ENCODE data around the gene DNASE1L3.
"Not testable (repeated sequence)": the region's sequence is repeated elsewhere in the genome, so short reads cannot be mapped to it uniquely, and the experiment has no call there.

The DNASE1L3 gene

DNA sequence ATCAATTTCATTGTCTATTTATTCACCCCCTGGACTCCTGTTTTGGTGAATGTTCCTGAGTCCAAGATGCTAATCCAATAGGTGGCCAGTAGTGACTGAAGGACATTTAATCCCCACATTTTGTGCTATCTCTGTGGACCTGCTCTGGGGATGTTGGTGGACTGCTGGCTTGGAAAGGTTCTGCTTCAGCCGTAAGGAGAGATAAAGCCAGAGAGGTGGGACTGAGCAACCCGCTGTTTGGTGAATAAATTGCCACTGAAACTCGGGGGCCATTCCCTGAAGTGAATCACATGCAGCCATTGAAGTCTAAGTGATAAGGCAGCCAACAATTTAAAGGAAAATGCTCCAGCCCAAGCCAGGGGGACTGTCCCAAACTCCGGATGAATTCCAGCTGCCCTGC lies 25.2 kb upstream of the DNASE1L3 start:
- DNase-seq: no peak

DNA sequence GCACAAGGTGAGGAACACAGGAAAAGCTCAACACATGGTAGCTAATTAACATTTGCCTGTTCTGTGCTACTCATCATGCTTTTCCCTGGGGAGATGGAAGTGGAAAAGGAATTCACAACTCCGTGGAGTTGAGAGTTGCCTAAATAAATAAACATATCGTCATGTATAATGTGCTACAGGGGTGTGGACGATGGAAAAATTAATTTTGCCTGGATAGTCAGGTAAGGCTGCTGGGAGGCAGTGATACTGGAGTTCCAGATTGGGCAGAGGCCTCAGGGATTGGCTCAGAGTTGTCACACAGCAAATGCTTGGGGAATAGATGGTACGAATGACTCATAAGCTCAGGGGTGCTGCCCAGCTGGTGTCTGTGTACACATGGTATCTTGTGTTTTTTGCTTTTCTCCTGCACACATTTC lies 23.8 kb upstream of the DNASE1L3 start:
- DNase-seq: no peak

DNA sequence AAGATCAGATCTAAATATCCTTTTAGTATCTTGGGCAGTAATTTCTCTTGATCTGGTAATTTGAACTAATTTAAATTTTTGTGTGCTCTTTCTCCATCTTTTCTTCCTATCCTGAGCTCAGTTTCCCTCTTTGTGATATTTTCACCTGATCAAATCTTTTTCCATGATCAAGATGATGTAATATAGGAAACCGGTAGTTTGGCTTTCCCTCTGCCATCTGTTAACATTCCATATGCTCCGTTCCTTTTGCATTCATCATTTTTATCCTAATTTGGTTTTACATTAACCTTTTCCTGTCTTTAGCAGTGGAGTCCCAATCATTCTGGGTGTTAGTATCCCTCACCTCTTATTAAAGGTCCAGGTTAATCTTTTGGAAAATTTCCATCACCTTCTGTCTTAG lies 20.9 kb upstream of the DNASE1L3 start:
- DNase-seq: no peak

DNA sequence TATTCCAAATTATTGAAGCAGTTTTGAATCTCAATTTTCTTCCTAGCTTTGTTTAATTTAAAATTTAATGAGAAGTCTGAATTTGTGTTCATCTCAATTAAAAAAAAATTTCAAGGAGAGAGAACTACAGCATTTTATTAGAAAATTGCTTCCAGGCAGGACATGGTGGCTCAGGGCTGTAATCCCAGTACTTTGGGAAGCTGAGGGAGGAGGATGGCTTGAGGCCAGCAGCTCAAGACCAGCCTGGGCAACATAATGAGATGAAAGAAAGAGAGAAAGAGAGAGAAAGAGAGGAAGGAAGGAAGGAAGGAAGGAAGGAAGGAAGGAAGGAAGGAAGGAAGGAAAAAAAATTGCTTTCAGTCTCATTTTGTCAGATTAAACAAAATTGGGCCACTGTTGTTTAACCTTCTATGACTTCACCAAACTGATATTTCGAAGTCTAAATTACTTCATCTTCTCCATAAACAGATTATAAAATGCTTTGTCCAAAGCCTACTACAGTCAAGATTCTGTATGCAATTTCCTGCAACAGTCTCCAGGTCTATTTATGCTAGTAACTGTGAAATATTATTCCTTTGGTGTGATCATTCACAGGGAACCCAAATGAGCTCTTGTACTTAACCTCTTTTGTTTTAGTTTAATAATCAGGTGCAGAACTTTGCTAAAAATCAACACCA lies 20.2 kb upstream of the DNASE1L3 start:
- no peak for DNase-seq

DNA sequence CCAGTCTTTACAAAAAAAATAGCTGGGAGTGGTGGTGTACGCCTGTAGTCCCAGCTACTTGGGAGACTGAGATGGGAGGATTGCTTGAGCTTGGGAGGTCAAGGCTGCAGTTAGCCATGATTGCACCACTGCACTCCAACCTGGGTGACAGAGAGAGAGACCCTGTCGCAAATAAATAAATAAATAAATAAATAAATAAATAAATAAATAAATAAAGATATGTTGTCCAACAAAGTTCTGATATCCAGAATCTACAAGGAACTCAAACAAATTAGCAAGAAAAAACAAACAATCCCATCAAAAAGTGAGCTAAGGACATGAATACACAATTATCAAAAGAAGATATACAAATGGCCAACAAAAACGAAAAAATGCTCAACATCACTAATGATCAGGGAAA lies 17.2 kb upstream of the DNASE1L3 start:
- DNase-seq: not testable (repeated sequence)

DNA sequence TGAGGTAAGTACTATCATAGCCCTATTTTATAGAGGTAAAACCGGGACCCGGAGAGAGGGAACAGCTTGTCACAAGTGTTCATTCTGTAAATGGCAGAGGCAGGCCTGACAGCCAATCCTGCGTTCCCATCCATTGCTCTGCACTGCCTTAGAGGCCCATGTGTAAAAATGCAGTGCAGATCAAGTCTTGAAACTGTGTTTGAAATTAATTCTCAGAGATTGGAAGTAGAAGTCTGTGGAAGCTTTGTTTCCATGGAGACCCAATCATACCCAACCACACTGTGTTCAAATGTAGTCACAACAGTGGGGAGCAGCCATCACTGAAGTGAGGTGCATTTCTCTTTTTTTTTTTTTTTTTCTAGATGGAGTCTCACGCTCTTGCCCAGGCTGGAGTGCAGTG lies 13.1 kb upstream of the DNASE1L3 start:
- DNase-seq: no peak

DNA sequence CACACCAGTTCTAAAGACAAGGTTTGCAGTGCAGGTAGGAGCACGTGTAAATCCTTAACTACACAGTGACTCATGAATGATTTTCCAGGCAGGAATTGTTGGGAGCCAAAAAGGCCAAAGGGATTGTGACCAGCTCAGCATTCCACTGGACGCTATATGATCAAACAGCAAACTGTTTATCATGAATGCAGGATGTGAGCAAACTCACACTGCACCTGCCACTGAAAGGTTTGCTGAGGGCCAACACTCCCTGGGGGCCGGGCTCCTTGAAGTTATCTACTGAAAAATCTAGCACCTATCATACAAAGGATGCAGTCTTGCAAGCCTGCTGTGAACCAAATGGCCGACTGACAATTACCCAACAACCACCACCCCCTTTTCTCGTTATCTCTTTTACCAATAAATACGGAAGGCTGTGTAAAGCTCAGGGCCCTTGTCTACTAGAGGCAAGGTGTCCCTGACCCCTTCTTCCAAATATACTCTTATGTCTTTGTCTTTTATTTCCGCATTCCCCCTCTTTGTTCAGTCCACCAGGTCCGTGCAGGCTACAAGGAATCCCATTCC lies 11.5 kb upstream of the DNASE1L3 start:
- DNase-seq: no peak

DNA sequence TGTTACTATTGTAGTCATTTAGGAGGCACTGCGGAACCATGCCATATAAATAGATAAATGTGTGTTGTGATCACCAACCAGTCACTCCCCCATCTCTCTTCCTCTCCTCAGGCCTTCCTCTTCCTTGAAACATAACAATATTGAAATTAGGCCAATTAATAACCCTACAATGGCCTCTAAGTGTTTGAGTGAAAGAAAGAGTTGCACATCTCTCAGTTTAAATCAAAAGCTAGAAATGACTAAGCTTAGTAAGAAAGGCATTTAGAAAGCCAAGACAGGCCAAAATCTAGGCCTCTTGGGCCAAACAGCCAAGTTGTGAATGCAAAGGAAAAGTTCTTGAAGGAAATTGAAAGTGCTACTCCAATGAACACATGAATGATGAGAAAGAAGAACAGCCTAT lies 8.1 kb upstream of the DNASE1L3 start:
- no peak for DNase-seq

DNA sequence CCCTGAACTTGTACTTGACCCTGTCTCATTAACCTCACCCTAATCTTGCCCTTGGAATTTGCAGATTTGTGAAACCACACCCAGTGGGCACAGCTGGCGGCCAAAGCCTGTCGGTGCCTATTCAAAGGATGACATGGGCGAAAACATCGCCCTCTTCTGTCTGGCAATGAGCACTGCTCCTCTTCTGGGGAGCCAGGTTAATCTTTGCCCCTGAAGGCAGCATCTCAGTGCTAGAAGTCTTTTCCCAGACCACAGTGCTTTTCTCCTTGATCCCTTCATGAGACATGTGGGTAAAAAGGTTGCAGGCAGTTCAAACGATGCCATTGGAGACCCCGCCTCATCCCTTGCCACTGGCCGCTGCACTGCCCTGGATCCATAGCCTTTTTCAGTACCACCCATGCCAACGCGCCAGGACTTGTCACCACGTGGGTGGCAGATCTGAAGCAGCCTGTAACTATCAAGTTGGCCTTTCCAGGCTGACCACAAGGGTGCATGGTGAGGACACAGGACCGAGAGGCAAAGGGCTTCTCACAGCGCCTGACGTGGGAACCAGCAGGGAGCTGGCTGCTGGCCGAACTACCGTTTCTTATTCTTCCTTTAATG lies 6.5 kb upstream of the DNASE1L3 start:
- peak; percentile 31 to 44 for DNase-seq

DNA sequence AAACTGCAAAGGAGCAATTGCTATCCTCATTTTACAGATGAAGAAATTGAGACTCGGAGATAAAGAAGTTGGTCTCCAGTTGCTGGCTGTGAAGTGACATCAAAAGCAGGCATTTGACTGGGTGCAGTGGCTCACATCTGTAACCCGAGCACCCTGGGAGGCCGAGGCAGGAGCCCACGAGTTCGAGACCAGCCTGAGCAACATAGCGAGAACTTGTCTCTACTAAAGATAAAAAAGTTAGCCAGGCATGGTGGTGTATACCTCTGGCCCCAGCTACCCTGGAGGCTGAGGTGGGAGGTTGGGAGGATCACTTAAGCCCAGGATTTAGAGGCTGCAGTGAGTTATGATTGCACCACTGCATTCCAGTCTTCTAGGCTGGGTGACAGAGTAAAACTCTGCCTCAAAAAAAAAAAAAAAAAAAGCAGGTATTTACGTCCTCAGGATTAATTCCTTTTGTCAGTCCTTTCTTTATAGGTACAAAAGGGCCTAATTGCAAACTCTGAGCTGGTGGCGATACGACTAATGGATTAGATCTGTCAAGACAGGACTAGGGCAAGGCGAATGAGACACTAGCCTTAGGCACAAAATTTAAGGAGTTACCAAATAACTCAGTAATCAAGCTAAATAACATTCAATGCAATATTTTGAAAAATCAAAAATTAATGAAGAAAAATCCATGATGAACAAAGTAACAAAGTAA lies 5.9 kb upstream of the DNASE1L3 start:
- DNase-seq: no peak

DNA sequence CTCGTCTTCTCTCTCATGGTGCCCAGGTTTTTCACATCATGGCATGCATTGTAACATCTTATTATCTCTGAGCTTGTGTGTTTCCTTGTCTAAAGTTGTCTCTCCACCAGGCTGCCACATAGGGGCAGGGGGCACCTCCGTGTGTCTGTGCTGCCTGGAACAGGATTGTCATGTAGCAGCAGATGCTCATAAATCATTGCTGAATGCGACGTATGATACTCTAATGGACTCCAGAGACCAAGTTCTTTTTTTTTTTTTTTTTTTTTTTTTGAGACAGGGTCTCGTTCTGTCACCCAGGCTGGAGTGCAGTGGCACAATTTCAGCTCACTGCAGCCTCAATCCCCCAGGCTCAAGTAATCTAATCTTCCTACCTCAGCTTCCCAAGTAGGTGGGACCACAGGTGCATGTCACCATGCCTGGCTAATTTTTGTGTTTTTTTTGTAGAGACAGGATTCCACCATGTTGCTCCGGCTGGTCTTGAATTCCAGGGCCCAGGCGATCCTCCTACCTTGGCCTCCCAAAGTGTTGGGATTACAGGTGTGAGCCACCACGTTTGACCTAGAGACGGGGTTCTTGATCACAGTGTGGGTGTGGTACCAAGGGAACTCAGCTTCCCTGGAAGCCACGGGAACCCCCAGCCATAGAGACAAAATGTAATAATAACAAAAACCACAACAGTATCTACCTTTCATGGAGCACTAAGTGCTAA lies 4.7 kb upstream of the DNASE1L3 start:
- no peak for DNase-seq

DNA sequence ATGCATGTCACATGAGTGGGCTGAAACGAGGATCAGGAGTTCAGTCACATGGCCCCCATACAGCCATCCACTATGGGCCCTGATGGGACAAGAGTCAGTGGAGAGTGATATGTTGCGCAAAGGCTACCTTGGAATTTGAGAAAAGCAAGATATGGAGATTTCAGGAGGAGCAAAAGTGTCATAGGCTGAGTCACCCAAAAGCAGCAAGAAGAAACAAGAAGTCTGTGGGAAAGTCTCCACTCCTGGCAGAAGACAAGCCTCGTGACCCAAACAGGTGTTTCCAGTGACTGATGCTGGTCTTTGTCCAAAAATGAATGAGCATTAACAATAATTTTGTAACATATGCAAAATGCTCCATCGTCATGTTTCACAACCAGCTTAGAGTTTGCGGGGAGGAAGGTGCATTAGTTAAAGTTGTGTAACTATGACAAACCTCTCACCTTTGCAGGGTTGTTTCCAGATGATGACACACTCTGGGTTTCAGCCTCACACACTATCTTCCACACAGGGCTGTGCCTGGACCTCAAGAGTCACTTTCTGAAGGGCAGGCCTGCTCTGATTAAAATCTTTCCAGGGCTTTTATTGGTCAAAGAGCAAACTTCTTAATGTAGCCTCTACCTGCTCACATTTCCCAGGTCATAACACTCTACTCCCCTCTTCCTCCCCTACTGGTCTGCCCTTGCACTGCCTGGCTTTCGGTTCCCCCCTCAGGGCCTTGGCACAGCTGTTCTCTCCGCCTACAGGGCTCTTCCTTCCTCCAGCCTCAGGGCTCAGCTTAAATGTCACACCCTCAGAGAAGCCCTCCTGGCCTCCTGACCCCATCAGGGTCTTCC lies 3.9 kb upstream of the DNASE1L3 start:
- DNase-seq: no peak

DNA sequence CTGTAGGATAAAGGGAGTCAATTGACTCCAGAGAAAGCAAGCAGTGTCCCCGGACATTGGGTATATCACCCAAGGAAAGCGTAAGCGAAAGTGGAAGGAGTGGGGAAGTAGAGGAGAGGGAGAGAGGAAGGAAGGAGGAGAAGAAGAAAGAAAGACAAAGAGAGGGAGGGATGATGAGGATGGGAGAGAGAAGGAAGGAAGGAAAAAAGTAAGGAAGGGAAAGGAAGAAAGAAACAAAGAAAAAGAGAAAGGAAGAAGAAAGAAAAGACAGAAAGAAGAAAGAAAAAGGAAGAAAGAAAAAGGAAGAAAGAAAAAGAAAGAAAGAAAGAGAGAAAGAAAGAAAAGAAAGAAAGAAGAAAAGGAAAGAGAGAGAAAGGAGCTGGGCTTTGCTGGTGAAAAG lies 839 bp downstream of the DNASE1L3 start:
- no peak for DNase-seq

DNA sequence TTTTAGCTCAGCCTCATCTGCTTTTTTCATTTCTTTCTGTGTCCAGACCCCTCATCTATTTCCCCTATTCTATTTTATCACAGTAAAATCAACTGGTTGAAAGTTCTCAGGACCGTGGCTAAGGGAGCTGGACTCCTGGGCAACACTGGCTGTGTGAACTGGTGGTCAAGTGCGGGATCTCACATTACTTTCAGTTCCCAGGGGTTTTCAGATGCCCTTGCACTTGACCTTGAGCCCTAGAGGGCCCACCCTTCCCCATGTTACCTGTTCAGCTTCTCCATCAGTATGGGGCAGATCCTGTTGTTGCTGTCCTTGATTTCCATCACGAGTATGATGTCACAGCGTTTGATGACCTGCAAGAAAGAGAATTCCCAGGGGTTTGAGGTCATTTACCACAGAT lies 2.8 kb downstream of the DNASE1L3 start:
- DNase-seq: no peak

DNA sequence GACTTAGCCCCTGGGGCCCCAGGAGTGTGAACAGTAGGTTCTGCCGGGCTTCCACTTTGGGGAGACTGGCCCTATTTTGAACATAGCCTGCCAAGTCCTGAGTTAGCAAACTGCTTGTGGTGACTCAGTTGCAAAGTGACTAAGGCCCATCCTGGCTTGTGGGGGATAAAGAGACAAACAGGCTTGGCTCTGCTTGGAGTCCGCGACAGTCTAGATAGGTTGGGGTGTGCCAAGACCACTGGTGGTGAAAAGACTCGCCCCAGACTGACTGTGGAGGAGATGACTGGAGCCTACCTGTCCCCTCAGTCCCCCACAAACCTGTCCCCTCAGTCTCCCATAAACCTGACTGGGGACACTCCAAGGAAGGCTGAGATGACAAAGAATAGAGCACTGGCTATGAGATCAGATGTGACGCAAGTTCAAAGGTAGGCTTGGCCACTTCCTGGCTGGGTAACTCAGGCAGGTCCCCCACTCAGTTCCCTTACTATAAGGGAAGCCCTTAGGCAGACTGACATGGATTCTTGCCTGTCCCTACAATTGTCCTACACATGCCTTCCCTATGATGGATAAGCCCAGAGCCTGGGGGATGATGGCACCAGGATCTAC lies 4.3 kb downstream of the DNASE1L3 start:
- no peak for DNase-seq

DNA sequence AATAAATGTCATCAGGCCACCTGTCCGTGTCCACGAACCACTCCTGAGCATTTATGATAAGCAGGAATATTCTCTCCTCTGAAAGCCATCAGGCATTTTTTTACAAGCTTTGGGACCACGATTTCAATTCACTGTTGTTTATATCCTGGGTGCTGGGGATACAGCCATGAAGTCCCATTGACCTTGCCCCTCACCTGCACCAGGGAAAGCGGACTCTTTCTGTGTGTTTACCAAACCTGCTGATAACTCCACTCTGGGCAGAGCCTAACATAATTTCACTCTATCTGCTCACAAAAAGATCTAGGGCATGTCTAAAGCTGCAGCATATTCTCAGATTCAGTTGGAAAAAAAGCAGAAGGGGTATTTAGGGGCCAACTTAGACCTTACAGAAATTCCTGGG lies 4.8 kb downstream of the DNASE1L3 start:
- no peak for DNase-seq

DNA sequence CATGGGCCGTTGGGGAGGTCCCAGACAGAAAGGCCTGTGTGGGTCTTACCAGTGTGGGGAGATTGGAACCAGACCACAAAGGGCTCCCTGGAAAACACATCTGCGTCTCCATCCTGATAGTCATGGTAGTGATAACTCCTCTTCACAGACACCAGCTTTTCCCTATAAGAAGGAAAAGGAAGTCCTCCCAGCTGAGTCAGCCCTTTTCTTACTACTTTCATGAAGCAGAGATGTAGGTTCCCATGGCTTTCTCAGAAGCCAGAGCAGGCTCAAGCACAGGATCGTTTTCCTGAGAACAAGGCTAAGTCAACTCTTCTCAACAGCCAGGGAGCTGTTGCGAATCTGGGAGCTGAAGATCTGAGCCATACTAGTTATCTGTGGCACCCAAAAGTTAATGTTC lies 6.1 kb downstream of the DNASE1L3 start:
- no peak for DNase-seq

DNA sequence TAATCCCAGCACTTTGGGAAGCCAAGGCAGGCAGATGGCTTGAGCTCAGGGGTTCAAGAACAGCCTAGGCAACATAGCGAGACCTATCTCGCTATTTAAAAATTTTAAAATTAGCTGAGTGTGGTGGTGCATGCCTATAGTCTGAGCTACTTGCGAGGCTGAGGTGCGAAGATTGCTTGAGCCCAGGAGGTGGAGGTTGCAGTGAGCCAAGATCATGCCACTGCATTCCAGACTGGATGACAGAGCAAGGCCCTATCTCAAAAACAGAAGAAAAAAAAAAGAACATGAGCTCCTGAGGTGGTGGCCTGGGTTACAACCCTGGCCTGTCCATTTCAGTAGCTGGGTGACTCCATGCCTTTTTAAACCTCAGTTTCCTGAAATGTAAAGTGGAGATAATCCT lies 7.2 kb downstream of the DNASE1L3 start:
- DNase-seq: no peak

DNA sequence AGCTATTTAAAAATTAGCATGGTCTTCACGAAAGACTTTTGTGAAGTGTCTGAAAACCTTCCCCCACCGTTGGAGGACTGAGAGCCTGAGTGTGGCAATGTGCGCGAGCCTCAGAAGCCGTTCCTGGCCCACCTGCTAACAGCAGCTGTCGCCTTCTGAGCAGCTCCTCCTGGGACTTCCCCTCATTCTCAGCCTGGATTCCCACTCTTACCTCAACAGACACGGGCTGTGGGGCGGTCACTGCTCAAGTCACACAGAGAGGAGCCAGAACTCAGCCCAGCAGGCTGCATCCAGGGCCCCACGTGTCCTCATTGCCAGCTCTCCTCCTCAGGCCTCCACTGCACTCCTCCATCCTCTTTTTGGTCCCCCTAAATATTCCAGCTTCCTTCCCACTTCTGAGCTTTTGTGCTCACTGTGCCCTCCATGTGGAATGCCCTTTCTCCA lies 7.8 kb downstream of the DNASE1L3 start:
- DNase-seq: no peak

DNA sequence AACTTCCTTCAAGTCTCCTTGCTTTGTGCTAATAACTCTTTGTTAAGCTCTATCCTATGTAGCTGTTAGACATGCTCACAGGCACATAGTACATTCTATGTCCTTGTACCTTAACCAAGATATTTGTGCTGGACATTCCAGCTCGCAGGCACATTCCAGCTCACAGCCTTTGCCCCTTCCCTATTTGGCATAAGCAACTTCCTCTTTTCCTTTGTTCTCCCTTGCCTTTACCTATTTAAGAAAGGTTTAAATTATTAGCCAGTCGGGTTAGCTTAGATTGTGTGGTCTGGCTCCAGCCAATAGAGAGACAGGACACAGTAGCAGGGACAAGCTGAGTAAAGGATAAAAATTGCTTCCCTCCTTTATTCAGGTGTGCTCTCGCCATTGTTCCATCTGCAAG lies 9.3 kb downstream of the DNASE1L3 start:
- not testable (repeated sequence) for DNase-seq

DNA sequence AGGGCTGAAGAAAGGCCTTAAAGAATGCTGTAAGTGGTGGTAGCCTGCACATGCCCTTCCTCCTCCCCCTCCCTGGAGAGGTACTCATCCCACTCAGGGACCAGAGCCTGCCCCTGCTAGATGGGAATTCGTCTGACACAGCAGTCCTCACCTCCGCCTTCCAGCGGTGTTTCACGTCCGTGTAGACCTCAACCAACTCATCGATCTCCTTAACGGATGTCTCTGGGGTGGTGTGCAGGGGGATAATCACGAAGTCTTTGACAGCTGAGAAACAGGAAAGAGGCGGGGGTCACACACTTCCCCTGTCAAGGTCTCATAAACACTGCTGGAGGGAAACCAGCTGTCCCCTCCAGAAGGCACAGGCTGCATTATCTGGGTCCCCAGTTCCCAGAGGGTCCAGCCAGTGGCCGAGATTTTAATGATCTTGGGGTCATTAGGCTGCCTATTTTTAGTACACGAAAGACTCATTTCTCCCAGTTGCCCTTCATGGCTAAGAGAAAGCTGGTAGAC lies 9.9 kb downstream of the DNASE1L3 start:
- DNase-seq: no peak

All from stimulated activated CD4-positive, alpha-beta T cell treated with anti-CD3 and anti-CD28 coated beads, Interleukin-4, amount 100 ng/mL, for 4 hours (primary cell).